Sciatic nerve (tissue), 2 donors: ENCODE data around the gene CSNK1D. TPM values are rescaled to one million over a fixed set of nuclear protein-coding genes. Genes with fewer than 3 reads are reported as not detected.
"Not testable (repeated sequence)": the region's sequence is repeated elsewhere in the genome, so short reads cannot be mapped to it uniquely, and the experiment has no call there.

Experiments used
- ATAC-seq: fragments of 200-7000 bp; cut with Tn5 transposase; one replicate; pipeline ENCODE4 v1.9.1; 2020; ENCODE audit warnings: mild to moderate bottlenecking, moderate library complexity
- DNase-seq: peaks from one replicate; pipeline ENCODE4 v3.0.0-alpha.2; 2020; ENCODE audit warnings: low spot score
- intact Hi-C: fragments of 100-400 bp; cut with DNase I; formaldehyde crosslinking; loops from one replicate; pipeline ENCODE4 v1.14.2; 2022
- microRNA-seq: library from miRNA; unstranded; fragments of <30 nt; microRNA quantifications from one replicate; pipeline ENCODE4 v1.2.0, GENCODE V29; 2020
- total RNA-seq: library from RNA; stranded (reverse); fragmentation: NEBNext Ultra II Directional; extraction: Animal tissue kit (Norgen Biotek cat#: 25700); gene quantifications from one replicate; pipeline ENCODE4 v1.2.1, GENCODE V29; 2021
- donor health status: DM: no; HTN: no; CAD: no.
- donor health status: DM: no; HTN: no; CAD: no.

CSNK1D gene
- total RNA-seq, 1 donor from 2014 or later, result 152 TPM

DNA sequence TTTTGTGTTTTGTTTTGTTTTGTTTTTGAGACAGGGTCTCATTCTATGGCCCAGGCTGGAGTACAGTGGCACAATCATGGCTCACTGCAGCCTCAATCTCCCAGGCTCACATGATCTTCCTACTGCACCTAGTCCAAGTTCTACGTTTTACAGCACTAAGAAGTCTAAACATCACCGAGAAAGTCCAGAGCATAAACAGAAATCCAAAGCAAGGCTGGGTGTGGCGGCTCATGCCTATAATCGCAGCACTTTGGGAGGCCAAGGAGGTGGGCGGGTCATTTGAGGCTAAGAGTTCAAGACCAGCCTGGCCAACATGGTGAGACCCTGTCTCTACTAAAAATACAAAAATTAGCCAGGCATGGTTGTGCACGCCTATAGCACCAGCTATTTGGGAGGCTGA is 80.5 kb downstream of the CSNK1D start:
- DNase-seq, intact Hi-C loops, ATAC-seq: not testable (repeated sequence)

Small RNA genes lying within 50 kb of the gene (microRNA-seq; reads per million reads assigned to microRNA genes)
- not detected for gene MIR6787

Other genes with a start within 250 kb of the CSNK1D start
- 4.0 TPM for gene RAC3, start 242.0 kb downstream of the CSNK1D start, total RNA-seq
- 80.0 TPM for gene DCXR, start 236.0 kb downstream of the CSNK1D start, total RNA-seq
- 42.4 TPM for gene RFNG, start 221.9 kb downstream of the CSNK1D start, total RNA-seq
- gene GPS1, start 221.8 kb downstream of the CSNK1D start, total RNA-seq, result 68.2 TPM
- 57.1 TPM for gene DUS1L, start 207.9 kb downstream of the CSNK1D start, total RNA-seq
- 280 TPM for gene FASN, start 175.5 kb downstream of the CSNK1D start, total RNA-seq
- 50.6 TPM for gene CCDC57, start 60.9 kb downstream of the CSNK1D start, total RNA-seq
- 53.1 TPM for gene SLC16A3, start 44.7 kb downstream of the CSNK1D start, total RNA-seq
- 2.5 TPM for gene CD7, start 43.9 kb upstream of the CSNK1D start, total RNA-seq
- gene SECTM1, start 60.1 kb upstream of the CSNK1D start, total RNA-seq, result 22.2 TPM
- not detected for gene TEX19, start 85.5 kb upstream of the CSNK1D start, total RNA-seq
- gene UTS2R, start 98.1 kb upstream of the CSNK1D start, total RNA-seq, result not detected
- gene HEXD, start 144.6 kb upstream of the CSNK1D start, total RNA-seq, result 43.2 TPM
- 23.5 TPM for gene OGFOD3, start 144.9 kb upstream of the CSNK1D start, total RNA-seq
- 94.5 TPM for gene CYBC1, start 177.1 kb upstream of the CSNK1D start, total RNA-seq
- gene NARF, start 185.0 kb upstream of the CSNK1D start, total RNA-seq, result 55.5 TPM
- gene FOXK2, start 246.0 kb upstream of the CSNK1D start, total RNA-seq, result 59.9 TPM